ENCODE measurements around the gene HLCS. TPM values are rescaled to one million over a fixed set of nuclear protein-coding genes. Genes with fewer than 3 reads are reported as not detected.
A peak's percentile ranks its signal among the peaks of the same experiment; 100 is the strongest.
"Not testable (repeated sequence)": the region's sequence is repeated elsewhere in the genome, so short reads cannot be mapped to it uniquely, and the experiment has no call there.

The HLCS gene
- total RNA-seq, 1 donor from 2014 or later, result 21.9 TPM

DNA sequence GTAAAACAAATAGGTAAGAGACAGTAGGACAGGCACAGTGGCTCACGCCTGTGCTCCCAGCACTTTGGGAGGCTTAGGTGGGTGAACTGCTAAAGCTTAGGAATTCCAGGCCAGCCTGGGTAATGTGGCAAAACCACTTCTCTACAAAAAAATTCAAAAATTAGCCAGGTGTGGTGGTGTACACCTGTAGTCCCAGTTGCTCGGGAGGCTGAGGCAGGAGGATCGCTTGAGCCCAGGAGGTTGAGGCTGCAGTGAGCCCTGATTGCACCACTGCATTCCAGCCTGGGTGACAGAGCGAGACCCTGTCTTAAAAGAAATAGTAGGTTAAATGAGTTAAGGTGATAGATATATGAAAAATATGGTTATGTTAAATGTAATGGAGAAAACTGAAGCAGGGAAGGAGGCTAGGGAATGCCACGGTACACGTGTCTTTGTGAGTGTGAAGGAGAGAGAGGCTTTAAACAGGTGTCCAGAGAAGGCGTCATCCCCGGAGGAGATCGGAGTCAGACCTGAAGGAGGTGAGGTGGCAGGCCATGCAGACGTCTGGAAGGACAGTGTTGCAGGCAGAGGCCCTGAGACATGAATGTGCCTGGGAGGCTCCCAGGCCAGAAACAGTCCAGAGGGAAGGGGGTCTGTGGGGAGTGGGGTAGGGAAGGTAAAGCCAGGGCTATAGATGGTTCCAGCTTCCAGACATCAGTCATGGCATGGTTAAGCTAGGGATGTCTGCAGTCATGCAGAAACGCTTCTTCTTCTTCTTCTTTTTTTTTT is 32.8 kb upstream of the HLCS start:
- peaks cover 18% of the 10 kb centered on the region for H3K4me1 Mint-ChIP-seq
- H3K4me3 Mint-ChIP-seq, result no peak overlapping the region
- H3K27ac Mint-ChIP-seq (ENCODE audit: unreplicated experiment), result no peak overlapping the region
- no peaks in the 10 kb centered on the region for H3K36me3 Mint-ChIP-seq (ENCODE audit: low read depth)
- peaks cover 2% of the 10 kb centered on the region for H3K9me3 Mint-ChIP-seq
- DNase-seq (ENCODE audit: low read depth, low spot score), result no peak
- TF ChIP-seq, protein P1, sequence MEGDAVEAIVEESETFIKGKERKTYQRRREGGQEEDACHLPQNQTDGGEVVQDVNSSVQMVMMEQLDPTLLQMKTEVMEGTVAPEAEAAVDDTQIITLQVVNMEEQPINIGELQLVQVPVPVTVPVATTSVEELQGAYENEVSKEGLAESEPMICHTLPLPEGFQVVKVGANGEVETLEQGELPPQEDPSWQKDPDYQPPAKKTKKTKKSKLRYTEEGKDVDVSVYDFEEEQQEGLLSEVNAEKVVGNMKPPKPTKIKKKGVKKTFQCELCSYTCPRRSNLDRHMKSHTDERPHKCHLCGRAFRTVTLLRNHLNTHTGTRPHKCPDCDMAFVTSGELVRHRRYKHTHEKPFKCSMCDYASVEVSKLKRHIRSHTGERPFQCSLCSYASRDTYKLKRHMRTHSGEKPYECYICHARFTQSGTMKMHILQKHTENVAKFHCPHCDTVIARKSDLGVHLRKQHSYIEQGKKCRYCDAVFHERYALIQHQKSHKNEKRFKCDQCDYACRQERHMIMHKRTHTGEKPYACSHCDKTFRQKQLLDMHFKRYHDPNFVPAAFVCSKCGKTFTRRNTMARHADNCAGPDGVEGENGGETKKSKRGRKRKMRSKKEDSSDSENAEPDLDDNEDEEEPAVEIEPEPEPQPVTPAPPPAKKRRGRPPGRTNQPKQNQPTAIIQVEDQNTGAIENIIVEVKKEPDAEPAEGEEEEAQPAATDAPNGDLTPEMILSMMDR (conservative IDR thresholded peaks at IDR 0.05), result no peak
- H3K27me3 Mint-ChIP-seq (ENCODE audit: low read depth), result peaks cover 13% of the 10 kb centered on the region

DNA sequence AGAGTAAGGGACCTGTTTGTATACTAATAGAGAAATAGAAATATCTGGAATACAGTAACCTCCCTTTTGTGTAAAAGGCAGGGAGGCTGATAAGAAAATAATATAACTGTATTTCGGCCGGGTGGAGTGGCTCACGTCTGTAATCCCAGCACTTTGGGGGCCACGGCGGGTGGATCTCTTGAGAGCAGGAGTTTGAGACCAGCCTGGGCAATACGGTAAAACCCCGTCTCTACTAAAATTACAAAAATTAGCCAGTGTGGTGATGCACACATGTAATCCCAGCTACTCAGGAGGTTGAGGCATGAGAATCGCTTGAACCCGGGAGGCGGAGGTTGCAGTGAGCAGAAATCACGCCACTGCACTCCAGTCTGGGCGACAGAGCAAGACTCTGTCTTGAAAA is 28.8 kb upstream of the HLCS start:
- not testable (repeated sequence) for H3K27me3 Mint-ChIP-seq (ENCODE audit: low read depth); H3K4me3 Mint-ChIP-seq

DNA sequence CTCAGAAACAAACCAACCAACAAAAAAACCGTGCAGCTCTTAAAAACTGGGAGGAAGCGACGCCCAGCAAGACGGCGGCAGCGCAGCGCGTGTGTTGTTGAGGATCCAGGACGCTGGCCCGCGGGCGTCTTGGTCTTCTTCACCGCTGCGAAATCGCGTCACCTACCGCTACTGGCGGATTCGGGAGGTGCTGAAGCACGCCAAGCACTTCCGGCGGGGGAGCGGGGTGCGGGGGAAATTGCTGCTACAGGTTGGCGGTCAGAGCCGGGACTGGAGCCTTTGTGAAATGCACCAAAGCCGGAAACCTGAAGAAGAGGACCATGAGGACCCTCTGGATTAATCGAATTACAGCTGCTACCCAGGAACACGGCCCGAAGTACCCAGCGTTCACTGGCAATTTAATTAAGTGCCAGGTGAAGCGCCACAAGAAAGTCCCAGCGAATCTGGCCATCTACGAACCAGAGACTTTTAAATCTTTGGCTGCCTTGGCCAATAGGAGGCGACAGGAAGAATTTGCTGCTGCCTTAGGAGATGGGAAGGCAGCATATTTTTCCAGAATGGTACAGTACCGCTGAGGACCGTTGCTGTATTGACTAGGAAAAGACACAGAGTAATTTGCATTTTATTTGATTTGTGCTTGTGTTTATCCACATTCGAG is 28.2 kb upstream of the HLCS start:
- TF ChIP-seq, protein P1 (conservative IDR thresholded peaks at IDR 0.05), result no peak
- no peak for DNase-seq (ENCODE audit: low read depth, low spot score)
- H3K27ac Mint-ChIP-seq (ENCODE audit: unreplicated experiment), result no peak overlapping the region
- H3K27me3 Mint-ChIP-seq (ENCODE audit: low read depth), result peaks cover 3% of the 10 kb centered on the region
- H3K36me3 Mint-ChIP-seq (ENCODE audit: low read depth), result no peaks in the 10 kb centered on the region
- H3K4me3 Mint-ChIP-seq, result no peak overlapping the region
- no peaks in the 10 kb centered on the region for H3K9me3 Mint-ChIP-seq
- peaks cover 10% of the 10 kb centered on the region for H3K4me1 Mint-ChIP-seq

More for the DNA sequence above, 28.8 kb upstream of the HLCS start:
- DNase-seq (ENCODE audit: low read depth, low spot score); H3K36me3 Mint-ChIP-seq (ENCODE audit: low read depth); H3K4me1 Mint-ChIP-seq; H3K27ac Mint-ChIP-seq (ENCODE audit: unreplicated experiment); H3K9me3 Mint-ChIP-seq: not testable (repeated sequence)

DNA sequence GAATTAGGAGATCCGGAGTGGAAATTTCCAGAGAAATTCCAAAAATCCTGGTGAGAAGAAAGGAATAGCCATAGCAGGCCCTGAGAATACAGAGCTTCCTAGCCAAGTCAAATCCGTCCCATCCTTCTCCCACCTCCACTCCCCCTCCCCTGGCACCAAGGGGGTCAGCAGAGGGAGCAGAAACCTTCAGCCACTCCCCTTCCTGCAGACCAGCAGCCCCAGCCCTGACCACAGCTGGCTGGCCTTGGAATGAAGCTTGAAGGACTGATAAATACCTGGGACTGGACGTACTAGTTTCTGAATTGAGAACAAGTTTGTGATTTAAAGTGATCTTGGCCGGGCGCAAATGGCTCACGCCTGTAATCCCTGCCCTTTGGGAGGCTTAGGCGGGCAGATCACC is 26.2 kb upstream of the HLCS start:
- H3K27ac Mint-ChIP-seq (ENCODE audit: unreplicated experiment), result peak overlapping the region; percentile 6
- no peaks in the 10 kb centered on the region for H3K9me3 Mint-ChIP-seq
- peaks cover 14% of the 10 kb centered on the region for H3K4me1 Mint-ChIP-seq
- TF ChIP-seq, protein P1 (conservative IDR thresholded peaks at IDR 0.05), result no peak
- H3K4me3 Mint-ChIP-seq, result no peak overlapping the region
- no peaks in the 10 kb centered on the region for H3K27me3 Mint-ChIP-seq (ENCODE audit: low read depth)
- H3K36me3 Mint-ChIP-seq (ENCODE audit: low read depth), result no peaks in the 10 kb centered on the region
- DNase-seq (ENCODE audit: low read depth, low spot score), result no peak

DNA sequence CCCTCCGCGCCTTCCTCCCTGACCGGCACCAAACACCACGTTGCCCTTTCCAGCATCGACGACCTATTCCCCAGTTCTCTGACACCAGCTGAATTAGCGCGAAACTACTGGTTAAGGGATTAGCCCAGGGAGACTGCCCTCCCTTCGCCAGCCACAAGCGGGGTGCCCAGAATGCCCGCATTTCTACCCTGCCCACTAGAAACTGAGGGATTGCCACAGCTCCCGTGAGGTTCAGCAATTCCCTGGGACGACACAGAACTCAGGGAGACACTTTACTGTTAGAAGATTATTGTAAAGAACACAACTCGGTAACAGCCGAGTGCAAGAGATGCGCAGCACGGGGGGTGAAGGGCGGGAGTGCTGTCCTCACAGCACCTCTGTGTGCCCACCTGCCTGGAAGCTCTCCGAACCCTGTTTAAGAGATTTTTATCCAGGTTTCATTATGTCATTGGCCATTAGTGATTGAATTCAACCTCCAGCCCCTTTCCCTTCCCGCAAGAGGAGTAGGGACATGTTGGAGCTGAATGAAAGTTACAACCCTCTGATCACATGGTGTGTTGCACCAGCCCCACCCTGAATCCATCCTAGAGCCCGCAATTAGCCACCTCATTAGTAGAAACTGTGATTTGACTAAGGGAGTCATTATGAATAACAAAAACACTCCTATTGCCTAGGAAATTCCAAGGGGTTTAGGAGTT is 24.2 kb upstream of the HLCS start:
- TF ChIP-seq, protein P1 (conservative IDR thresholded peaks at IDR 0.05), result no peak
- Mint-ChIP-seq H3K27ac (ENCODE audit: unreplicated experiment) (peak overlapping the region; percentile 97), H3K9me3 (no peaks in the 10 kb centered on the region), H3K4me1 (peaks cover 18% of the 10 kb centered on the region), H3K36me3 (ENCODE audit: low read depth) (no peaks in the 10 kb centered on the region), H3K27me3 (ENCODE audit: low read depth) (no peaks in the 10 kb centered on the region), H3K4me3 (peak overlapping the region; percentile 86)
- no peak for DNase-seq (ENCODE audit: low read depth, low spot score)
